CD4-positive, CD25-positive, alpha-beta regulatory T cell (primary cell): ENCODE data around the gene IMMP2L. TPM values are rescaled to one million over a fixed set of nuclear protein-coding genes. Genes with fewer than 3 reads are reported as not detected.

Experiments
- ATAC-seq, 2 donors: fragments of 150-1000 bp; cut with Tn5 transposase; one replicate each; pipeline ENCODE4 v1.10.0; 2021; ENCODE audit warnings: low read depth in 2 of 2, moderate number of reproducible peaks in 2 of 2, moderate library complexity in 1 of 2
- DNase-seq, 3 donors: peaks; one replicate each; pipeline versions ENCODE4 v3.0.0 to v3.0.0-alpha.2; 2012 to 2022; ENCODE audit warnings: mixed read lengths in 1 of 3
- H3K27ac ChIP-seq: one replicate; pipeline ENCODE4 v1.7.0; 2013; ENCODE audit warnings: mild to moderate bottlenecking, low read length; ENCODE audit not compliant: insufficient read depth, poor library complexity, severe bottlenecking
- H3K27me3 ChIP-seq: one replicate; pipeline ENCODE4 v1.7.0; 2013; ENCODE audit warnings: low read length; ENCODE audit not compliant: control insufficient read depth, insufficient read depth
- H3K36me3 ChIP-seq: one replicate; pipeline ENCODE4 v1.7.0; 2013; ENCODE audit warnings: mild to moderate bottlenecking, low read length, moderate library complexity; ENCODE audit not compliant: control insufficient read depth, insufficient read depth
- H3K4me1 ChIP-seq: 2 replicates; pipeline ENCODE4 v1.7.0; 2013; ENCODE audit warnings: mild to moderate bottlenecking, low read length; ENCODE audit not compliant: insufficient read depth, control insufficient read depth, poor library complexity, severe bottlenecking
- H3K4me3 ChIP-seq: one replicate; pipeline ENCODE4 v1.7.0; 2013; ENCODE audit warnings: low read depth, mild to moderate bottlenecking, low read length, moderate library complexity
- H3K9me3 ChIP-seq, 2 experiments: 1 replicate in 1 of 2; 2 replicates in 1 of 2; pipeline ENCODE4 v1.7.0; 2013; ENCODE audit warnings: low read length in 2 of 2, mild to moderate bottlenecking in 1 of 2, moderate library complexity in 1 of 2; ENCODE audit not compliant: control insufficient read depth in 2 of 2
- H3K27ac Mint-ChIP-seq, 3 donors: one replicate each; pipeline ENCODE4 v1.8.0; 2020 to 2022; ENCODE audit warnings: mild to moderate bottlenecking in 3 of 3, mixed read lengths in 3 of 3, moderate library complexity in 2 of 3
- H3K27me3 Mint-ChIP-seq: one replicate; pipeline ENCODE4 v1.8.0; 2022; ENCODE audit warnings: mild to moderate bottlenecking, mixed read lengths
- H3K36me3 Mint-ChIP-seq: one replicate; pipeline ENCODE4 v1.8.0; 2020; ENCODE audit warnings: mixed read lengths
- H3K4me1 Mint-ChIP-seq, 4 donors: one replicate each; pipeline ENCODE4 v1.8.0; 2020 to 2022; ENCODE audit warnings: mixed read lengths in 4 of 4, mild to moderate bottlenecking in 1 of 4
- H3K4me3 Mint-ChIP-seq, 4 donors: one replicate each; pipeline ENCODE4 v1.8.0; 2020 to 2022; ENCODE audit warnings: mild to moderate bottlenecking in 4 of 4, mixed read lengths in 4 of 4, moderate library complexity in 3 of 4
- H3K9me3 Mint-ChIP-seq, 7 donors: one replicate each; pipeline ENCODE4 v1.8.0; 2020 to 2022; ENCODE audit warnings: mixed read lengths in 7 of 7, mild to moderate bottlenecking in 3 of 7, moderate library complexity in 2 of 7
- polyA plus RNA-seq, 4 donors: library from polyadenylated mRNA; unstranded; fragments of 300-500 nt; fragmentation: Illumina TruSeq; gene quantifications; one replicate each; pipeline ENCODE4 v1.2.3, GENCODE V29; 2021
- total RNA-seq: library from RNA; stranded (reverse); gene quantifications from one replicate; pipeline ENCODE4 v1.2.3, GENCODE V29; 2022

The IMMP2L gene
- total and polyA plus RNA-seq, 5 donors from 2014 or later = 8.9 to 23.8 (median 17.1) TPM

DNA sequence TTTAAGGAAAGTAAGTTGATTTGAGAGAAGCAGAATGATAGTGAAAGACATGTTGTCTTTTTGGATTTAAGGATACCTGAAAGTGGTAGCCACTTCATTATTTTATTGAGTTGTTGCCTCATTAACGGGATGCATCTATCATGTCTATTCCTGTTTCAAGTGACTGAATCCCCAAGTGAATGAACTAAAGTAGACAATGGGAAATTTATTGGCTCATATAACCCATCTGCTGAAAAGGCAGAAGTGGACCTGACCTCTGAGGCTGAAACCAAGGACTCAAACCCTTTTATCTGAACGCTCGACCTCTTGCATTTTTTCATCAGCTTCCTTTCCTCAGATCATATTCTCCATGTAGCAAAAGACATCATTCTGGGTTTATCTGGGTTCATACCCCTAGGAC, 937.0 kb downstream of the IMMP2L start:
- Mint-ChIP-seq H3K9me3 (peaks cover 0 to 4% (median 0%) of the 10 kb centered on the region in 7 donors), H3K4me3 (no peak overlapping the region), H3K27ac (no peak overlapping the region), H3K36me3 (no peaks in the 10 kb centered on the region), H3K4me1 (no peaks in the 10 kb centered on the region), H3K27me3 (no peaks in the 10 kb centered on the region)
- DNase-seq (no peak), ATAC-seq (no peak)
- Histone ChIP-seq H3K4me3 (no peak overlapping the region), H3K4me1 (no peaks in the 10 kb centered on the region), H3K9me3 (no peaks in the 10 kb centered on the region), H3K27me3 (no peaks in the 10 kb centered on the region), H3K27ac (no peak overlapping the region), H3K36me3 (no peaks in the 10 kb centered on the region)

DNA sequence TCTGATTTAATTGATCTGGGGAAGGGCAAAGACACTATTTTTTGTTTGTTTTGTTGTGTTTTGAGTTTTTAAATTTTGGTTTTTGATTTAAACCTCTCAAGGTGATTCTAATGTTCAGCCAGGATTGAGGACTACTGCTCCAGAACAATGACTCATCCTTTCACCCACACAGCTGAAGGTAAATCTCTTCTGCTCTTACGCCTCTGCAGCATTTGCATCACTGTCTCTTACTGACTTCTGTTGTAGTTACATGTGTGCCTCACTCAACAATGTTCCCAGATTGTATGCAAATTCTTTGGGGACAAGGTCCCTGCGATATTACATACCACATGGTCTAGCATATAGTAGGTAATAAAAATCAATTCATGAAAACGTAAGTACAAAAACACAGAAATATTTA, 938.9 kb downstream of the IMMP2L start:
- Mint-ChIP-seq H3K4me3 (no peak overlapping the region), H3K36me3 (no peaks in the 10 kb centered on the region), H3K27me3 (no peaks in the 10 kb centered on the region), H3K27ac (no peak overlapping the region), H3K4me1 (no peaks in the 10 kb centered on the region), H3K9me3 (peaks cover 0 to 4% (median 0%) of the 10 kb centered on the region in 7 donors)
- Histone ChIP-seq H3K4me3 (no peak overlapping the region), H3K9me3 (no peaks in the 10 kb centered on the region), H3K36me3 (no peaks in the 10 kb centered on the region), H3K4me1 (no peaks in the 10 kb centered on the region), H3K27me3 (no peaks in the 10 kb centered on the region), H3K27ac (no peak overlapping the region)
- DNase-seq (no peak), ATAC-seq (no peak)

DNA sequence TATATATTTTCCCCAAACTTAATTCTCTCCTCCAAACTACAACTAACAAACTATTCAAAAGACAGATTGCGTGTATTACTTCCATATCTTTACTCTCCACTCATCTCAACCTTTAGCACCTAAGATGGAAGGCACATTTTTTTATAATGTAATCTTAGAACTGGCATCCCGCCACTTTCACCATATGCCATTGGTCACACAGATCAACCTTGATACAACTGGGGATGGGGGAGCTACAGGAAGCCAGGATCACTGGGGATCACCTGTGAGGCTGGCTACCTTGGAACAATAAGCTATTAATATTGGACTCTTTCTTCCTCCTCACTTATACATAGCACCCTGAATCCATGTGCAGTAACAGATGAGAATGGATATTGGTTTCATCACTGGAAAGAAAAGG, 941.0 kb downstream of the IMMP2L start:
- Mint-ChIP-seq H3K9me3 (peaks cover 0 to 7% (median 0%) of the 10 kb centered on the region in 7 donors), H3K36me3 (no peaks in the 10 kb centered on the region), H3K27ac (no peak overlapping the region), H3K4me3 (no peak overlapping the region), H3K27me3 (no peaks in the 10 kb centered on the region), H3K4me1 (no peaks in the 10 kb centered on the region)
- no peaks in the 10 kb centered on the region for H3K9me3 ChIP-seq
- DNase-seq (no peak), ATAC-seq (no peak)
- H3K27me3 ChIP-seq = no peaks in the 10 kb centered on the region
- no peaks in the 10 kb centered on the region for H3K4me1 ChIP-seq
- H3K4me3 ChIP-seq = no peak overlapping the region
- no peak overlapping the region for H3K27ac ChIP-seq
- H3K36me3 ChIP-seq = no peaks in the 10 kb centered on the region

DNA sequence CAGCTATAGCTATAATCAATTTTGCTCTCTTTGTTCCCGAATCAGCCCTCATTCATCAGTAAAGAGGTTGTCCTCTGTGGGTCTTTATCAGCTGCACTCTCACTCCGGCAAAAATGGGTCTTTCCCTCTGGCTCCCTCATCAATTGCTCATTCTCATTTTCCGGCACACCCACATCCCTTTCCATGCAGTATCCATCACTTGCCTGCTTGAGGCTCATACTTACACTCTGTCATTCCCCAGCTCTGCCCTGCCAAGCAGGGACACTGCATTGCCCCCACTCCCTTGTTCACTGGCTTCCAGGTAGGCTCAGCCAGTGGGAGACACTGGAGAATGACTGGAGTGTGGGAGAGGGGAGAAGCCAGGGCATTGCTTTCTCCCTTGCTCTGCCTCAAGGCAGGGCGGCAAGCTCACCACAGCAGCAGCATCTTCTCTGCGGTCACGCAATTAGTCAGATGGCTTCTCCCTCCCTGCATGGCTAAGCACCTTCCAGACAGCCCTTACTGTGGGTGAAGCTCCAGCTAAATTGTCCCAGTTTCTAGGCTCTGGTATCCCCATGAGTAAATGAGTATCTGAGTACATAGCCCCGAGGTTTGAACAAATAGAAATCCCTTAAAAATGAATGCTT, 942.1 kb downstream of the IMMP2L start:
- Histone ChIP-seq H3K4me1 (no peaks in the 10 kb centered on the region), H3K27me3 (no peaks in the 10 kb centered on the region), H3K4me3 (no peak overlapping the region), H3K27ac (no peak overlapping the region), H3K9me3 (no peaks in the 10 kb centered on the region), H3K36me3 (no peaks in the 10 kb centered on the region)
- Mint-ChIP-seq H3K9me3 (peaks cover 0 to 4% (median 1%) of the 10 kb centered on the region in 7 donors), H3K4me1 (no peaks in the 10 kb centered on the region), H3K36me3 (no peaks in the 10 kb centered on the region), H3K27ac (no peak overlapping the region), H3K27me3 (no peaks in the 10 kb centered on the region), H3K4me3 (no peak overlapping the region)
- no peak for DNase-seq
- no peak for ATAC-seq
